Measurements from ENCODE around the gene CD33. TPM values are rescaled to one million over a fixed set of nuclear protein-coding genes. Genes with fewer than 3 reads are reported as not detected.

Gene CD33
- total RNA-seq, 1 experiment from 2014 or later, result 0.31 TPM

GRCh38 chr19:51181913-51182419 lies 42.9 kb upstream of the CD33 start (continued):
- TF ChIP-seq ZNF121 (CRISPR knock-in tag; IDR thresholded peaks at IDR 0.05) (no peak), ZNF532 (CRISPR knock-in tag; IDR thresholded peaks at IDR 0.05; ENCODE audit: borderline replicate concordance) (no peak), ZNF138 (CRISPR knock-in tag; conservative IDR thresholded peaks at IDR 0.05) (no peak), FOXK1 (CRISPR knock-in tag; IDR thresholded peaks at IDR 0.05) (peak; percentile 63; the same call in 1 of the 2 replicates), NR2C2 (CRISPR knock-in tag; IDR thresholded peaks at IDR 0.05) (no peak), USF2 (CRISPR knock-in tag; IDR thresholded peaks at IDR 0.05) (0 out of 2 replicates have a peak, but pooled peaks have one; percentile 5), SMAD3 (CRISPR knock-in tag; IDR thresholded peaks at IDR 0.05; ENCODE audit: borderline replicate concordance) (no peak), FOXP1 (CRISPR knock-in tag; IDR thresholded peaks at IDR 0.05; ENCODE audit: borderline replicate concordance) (peak; percentile 86; the same call in 1 of the 2 replicates), MXD4 (CRISPR knock-in tag; IDR thresholded peaks at IDR 0.05; ENCODE audit: borderline replicate concordance) (no peak), ZNF317 (CRISPR knock-in tag; IDR thresholded peaks at IDR 0.05; ENCODE audit: borderline replicate concordance, low read depth) (peak; percentile 63), USF1 (CRISPR knock-in tag; IDR thresholded peaks at IDR 0.05) (peak; percentile 38), NR3C1 (CRISPR knock-in tag; conservative IDR thresholded peaks at IDR 0.05; ENCODE audit: low read depth) (0 out of 2 replicates have a peak, but pooled peaks have one; percentile 22), TP53 (CRISPR knock-in tag; IDR thresholded peaks at IDR 0.05) (peak; percentile 83), ARID4B (CRISPR knock-in tag; IDR thresholded peaks at IDR 0.05; ENCODE audit: borderline replicate concordance) (no peak), STAT6 (CRISPR knock-in tag; conservative IDR thresholded peaks at IDR 0.05; ENCODE audit: low read depth) (no peak; the same call in 1 of the 2 replicates), TEAD1 (CRISPR knock-in tag; IDR thresholded peaks at IDR 0.05) (peak; percentile 84), CBFB (CRISPR knock-in tag; IDR thresholded peaks at IDR 0.05; ENCODE audit: low read depth) (0 out of 2 replicates have a peak, but pooled peaks have one; percentile 70), FOXP4 (CRISPR knock-in tag; IDR thresholded peaks at IDR 0.05) (peak; percentile 60; the same call in 1 of the 2 replicates), ZNF281 (CRISPR knock-in tag; IDR thresholded peaks at IDR 0.05) (0 out of 2 replicates have a peak, but pooled peaks have one; percentile 31), NFE2L1 (CRISPR knock-in tag; IDR thresholded peaks at IDR 0.05) (peak; percentile 76; the same call in 1 of the 2 replicates)
